NCI-H146 (cell line): ENCODE results near the gene OSBP2.
"Not testable (repeated sequence)": the region's sequence is repeated elsewhere in the genome, so short reads cannot be mapped to it uniquely, and the experiment has no call there.

Experiments
- DNase-seq: peaks from one replicate; lab custom pipeline; 2025; lab: John Stamatoyannopoulos, UW

The OSBP2 gene

GRCh38 chr22:30718491-30718890, 23.8 kb downstream of the OSBP2 start:
- DNase-seq = no peak

- DNase-seq = no peak
Observed at GRCh38 chr22:30718938-30719337, 24.3 kb downstream of the OSBP2 start.

GRCh38 chr22:30720263-30720837, 25.7 kb downstream of the OSBP2 start:
- DNase-seq = no peak

- DNase-seq = no peak
Observed at GRCh38 chr22:30721741-30722140, 27.1 kb downstream of the OSBP2 start.

- no peak for DNase-seq
Observed at GRCh38 chr22:30728826-30729225, 34.2 kb downstream of the OSBP2 start.

- DNase-seq = no peak
Observed at GRCh38 chr22:30731658-30732057, 37.0 kb downstream of the OSBP2 start.

GRCh38 chr22:30732426-30732825, 37.8 kb downstream of the OSBP2 start:
- DNase-seq = no peak

- DNase-seq = no peak
Observed at GRCh38 chr22:30733181-30733631, 38.5 kb downstream of the OSBP2 start.

- not testable (repeated sequence) for DNase-seq
Observed at GRCh38 chr22:30740007-30740406, 45.3 kb downstream of the OSBP2 start.

GRCh38 chr22:30740511-30740910, 45.8 kb downstream of the OSBP2 start:
- DNase-seq = not testable (repeated sequence)

GRCh38 chr22:30742291-30743256, 47.9 kb downstream of the OSBP2 start:
- no peak for DNase-seq

- DNase-seq = no peak
Observed at GRCh38 chr22:30743257-30744020, 48.8 kb downstream of the OSBP2 start.

GRCh38 chr22:30744224-30744623, 49.5 kb downstream of the OSBP2 start:
- no peak for DNase-seq

- DNase-seq = no peak
Observed at GRCh38 chr22:30747493-30747892, 52.8 kb downstream of the OSBP2 start.

- no peak for DNase-seq
Observed at GRCh38 chr22:30749272-30749671, 54.6 kb downstream of the OSBP2 start.

- DNase-seq = no peak
Observed at GRCh38 chr22:30749849-30750248, 55.2 kb downstream of the OSBP2 start.

GRCh38 chr22:30751529-30751928, 56.9 kb downstream of the OSBP2 start:
- no peak for DNase-seq

- no peak for DNase-seq
Observed at GRCh38 chr22:30752771-30753170, 58.1 kb downstream of the OSBP2 start.

- DNase-seq = no peak
Observed at GRCh38 chr22:30753701-30754100, 59.0 kb downstream of the OSBP2 start.

GRCh38 chr22:30754521-30754920, 59.8 kb downstream of the OSBP2 start:
- no peak for DNase-seq

GRCh38 chr22:30754971-30755758, 60.5 kb downstream of the OSBP2 start:
- peak; percentile 63 for DNase-seq

GRCh38 chr22:30755759-30756124, 61.1 kb downstream of the OSBP2 start:
- no peak for DNase-seq
